A549 (cell line): ENCODE data around the gene VTA1. TPM values are rescaled to one million over a fixed set of nuclear protein-coding genes. Genes with fewer than 3 reads are reported as not detected.

Experiments
- ATAC-seq, 2 experiments: fragments of 200-7000 bp in 1 of 2; fragments of >200 bp in 1 of 2; cut with Nextera tagmentation in 1 of 2; cut with Tn5 transposase in 1 of 2; 3 replicates each; pipeline versions ENCODE4 v1.8.0 to v1.9.1; 2018 to 2020; ENCODE audit warnings: mild to moderate bottlenecking in 1 of 2, moderate library complexity in 1 of 2
- CTCF ChIA-PET: fragments of 300-600 bp; sonication (Branson Sonifier 250); formaldehyde crosslinking; extraction: SDS; loops from one replicate; lab custom pipeline; 2021; ENCODE audit warnings: antibody characterized with exemption, inconsistent platforms; lab: Yijun Ruan, JAX
- POLR2A ChIA-PET: fragments of 350-600 bp; formaldehyde crosslinking; extraction: SDS; loops from one replicate; lab custom pipeline; 2021; ENCODE audit warnings: antibody characterized with exemption, inconsistent platforms; lab: Yijun Ruan, JAX
- DNase-seq, 2 experiments: peaks; one replicate each; pipeline versions ENCODE4 v3.0.0 to v3.0.0-alpha.2; 2011 to 2016; ENCODE audit warnings: low read depth in 1 of 2, low spot score in 1 of 2
- FAIRE-seq: peaks from 2 replicates; lab custom pipeline; 2011; peaks lifted over from hg19 to GRCh38; lab: Jason Lieb, UNC
- H3K27ac ChIP-seq, 2 experiments: fragments of >200 bp; sonication (Bioruptor Twin); formaldehyde crosslinking; 3 replicates each; pipeline ENCODE4 v1.5.1; 2016 to 2017
- H3K4me1 ChIP-seq: fragments of >200 bp; sonication (Bioruptor Twin); formaldehyde crosslinking; 3 replicates; pipeline ENCODE4 v1.6.1; 2016
- H3K4me2 ChIP-seq: fragments of >200 bp; sonication (Bioruptor Twin); formaldehyde crosslinking; 3 replicates; pipeline ENCODE4 v1.6.1; 2016
- H3K4me3 ChIP-seq: fragments of >200 bp; sonication (Bioruptor Twin); formaldehyde crosslinking; 3 replicates; pipeline ENCODE4 v1.5.1; 2016
- H3K9me3 ChIP-seq: fragments of >200 bp; sonication (Bioruptor Twin); formaldehyde crosslinking; 3 replicates; pipeline ENCODE4 v1.6.1; 2016
- CEBPB ChIP-seq, 2 experiments: fragments of >200 bp in 1 of 2; sonication (Bioruptor Twin) in 1 of 2; formaldehyde crosslinking in 1 of 2; IDR thresholded peaks; 2 replicates each; pipeline ENCODE4 v1.6.1; 2012 to 2016
- CHD2 ChIP-seq: fragments of 150-350 bp; IDR thresholded peaks from 2 replicates; pipeline ENCODE4 v1.6.1; 2014; ENCODE audit warnings: low read length; ENCODE audit not compliant: partially characterized antibody
- CHD4 ChIP-seq: fragments of 200-600 bp; sonication (generic); IDR thresholded peaks from 2 replicates; pipeline ENCODE4 v1.6.1; 2016; ENCODE audit warnings: antibody characterized with exemption, mild to moderate bottlenecking, borderline replicate concordance
- CTCF ChIP-seq: fragments of >200 bp; sonication (Bioruptor Twin); formaldehyde crosslinking; IDR thresholded peaks from 3 replicates; pipeline ENCODE4 v1.5.1; 2016
- EHMT2 ChIP-seq: fragments of 200-600 bp; sonication (generic); IDR thresholded peaks from 2 replicates; pipeline ENCODE4 v1.6.1; 2016; ENCODE audit warnings: antibody characterized with exemption, low read depth, mild to moderate bottlenecking, moderate library complexity
- ELK1 ChIP-seq: fragments of 150-350 bp; IDR thresholded peaks from 2 replicates; pipeline ENCODE4 v1.6.1; 2014; ENCODE audit warnings: low read depth, mild to moderate bottlenecking, low read length
- EP300 ChIP-seq, 2 experiments: fragments of >200 bp; sonication (Bioruptor Twin); formaldehyde crosslinking; IDR thresholded peaks; 2 replicates in 1 of 2; 3 replicates in 1 of 2; pipeline ENCODE4 v1.6.1; 2016 to 2017
- FOSB ChIP-seq: fragments of 250-450 bp; sonication (Bioruptor Pico); IDR thresholded peaks from 2 replicates; pipeline ENCODE4 v1.5.0; 2020; ENCODE audit warnings: mild to moderate bottlenecking, moderate library complexity
- GATA3 ChIP-seq: IDR thresholded peaks from 2 replicates; pipeline ENCODE4 v1.6.1; 2012; ENCODE audit warnings: borderline replicate concordance
- HOXA7 ChIP-seq: fragments of 250-450 bp; sonication (Bioruptor Pico); IDR thresholded peaks from 2 replicates; pipeline ENCODE4 v1.5.0; 2020; ENCODE audit warnings: mild to moderate bottlenecking, moderate library complexity
- HOXB13 ChIP-seq: fragments of 250-450 bp; sonication (Bioruptor Pico); IDR thresholded peaks from 2 replicates; pipeline ENCODE4 v1.5.0; 2020; ENCODE audit warnings: low read depth, mild to moderate bottlenecking, moderate library complexity
- HOXB5 ChIP-seq: fragments of 250-450 bp; sonication (Bioruptor Pico); IDR thresholded peaks from 2 replicates; pipeline ENCODE4 v1.5.0; 2020; ENCODE audit warnings: mild to moderate bottlenecking, moderate library complexity
- KDM5A ChIP-seq: fragments of 200-600 bp; sonication (generic); IDR thresholded peaks from 2 replicates; pipeline ENCODE4 v1.6.1; 2016; ENCODE audit warnings: antibody characterized with exemption, mild to moderate bottlenecking
- MAZ ChIP-seq: fragments of 150-350 bp; IDR thresholded peaks from 2 replicates; pipeline ENCODE4 v1.6.1; 2014; ENCODE audit warnings: antibody characterized with exemption, low read depth, low read length, borderline replicate concordance
- MYC ChIP-seq: IDR thresholded peaks from 2 replicates; pipeline ENCODE4 v1.6.1; 2012; ENCODE audit warnings: mild to moderate bottlenecking, inconsistent platforms, low read length, improper control_type of control experiment, borderline replicate concordance
- PHF8 ChIP-seq: fragments of 200-600 bp; sonication (generic); IDR thresholded peaks from 2 replicates; pipeline ENCODE4 v1.6.1; 2016; ENCODE audit warnings: low read depth, mild to moderate bottlenecking, antibody characterized with exemption, moderate library complexity, borderline replicate concordance
- POLR2AphosphoS2 ChIP-seq: conservative IDR thresholded peaks from 2 replicates; pipeline ENCODE4 v1.6.1; 2012; ENCODE audit warnings: low read length, improper control_type of control experiment, inconsistent platforms
- RARB ChIP-seq: fragments of 250-450 bp; sonication (Bioruptor Pico); IDR thresholded peaks from 2 replicates; pipeline ENCODE4 v1.8.0; 2021; ENCODE audit warnings: mild to moderate bottlenecking, moderate library complexity
- RCOR1 ChIP-seq: fragments of 150-350 bp; IDR thresholded peaks from 2 replicates; pipeline ENCODE4 v1.6.1; 2014; ENCODE audit warnings: antibody characterized with exemption, low read length, low read depth
- REST ChIP-seq: fragments of 200-600 bp; sonication (generic); IDR thresholded peaks from 2 replicates; pipeline ENCODE4 v1.6.1; 2016; ENCODE audit warnings: antibody characterized with exemption, mild to moderate bottlenecking, moderate library complexity
- SMC3 ChIP-seq: fragments of >200 bp; sonication (Bioruptor Twin); formaldehyde crosslinking; IDR thresholded peaks from 3 replicates; pipeline ENCODE4 v1.6.1; 2018; ENCODE audit warnings: inconsistent platforms
- SREBF2 ChIP-seq: fragments of 450-650 bp; IDR thresholded peaks from 2 replicates; pipeline ENCODE4 v1.6.1; 2014; ENCODE audit warnings: mild to moderate bottlenecking, moderate library complexity
- TFCP2L1 ChIP-seq: fragments of 250-450 bp; sonication (Bioruptor Pico); IDR thresholded peaks from 2 replicates; pipeline ENCODE4 v1.5.0; 2021; ENCODE audit warnings: mild to moderate bottlenecking
- TP53 ChIP-seq: fragments of 250-450 bp; sonication (Bioruptor Pico); IDR thresholded peaks from 2 replicates; pipeline ENCODE4 v1.5.0; 2021; ENCODE audit warnings: mild to moderate bottlenecking, moderate library complexity
- ZFP36 ChIP-seq: fragments of 450-650 bp; IDR thresholded peaks from 2 replicates; pipeline ENCODE4 v1.6.1; 2014; ENCODE audit warnings: borderline replicate concordance; ENCODE audit not compliant: partially characterized antibody
- ZNF302 ChIP-seq: fragments of 250-450 bp; sonication (Bioruptor Pico); IDR thresholded peaks from 2 replicates; pipeline ENCODE4 v1.9.0; 2021; ENCODE audit warnings: inconsistent platforms, mild to moderate bottlenecking, moderate library complexity
- WGBS: methylation state at CpG from one replicate; pipeline ENCODE4 v1.1.6; 2017; ENCODE audit errors: missing lambda C conversion rate; 5-methylcytosine and 5-hydroxymethylcytosine counted together
- polyA plus RNA-seq, 4 experiments: library from polyadenylated mRNA; depleted of rRNA in 3 of 4; stranded (reverse); fragments of >200 nt; fragmentation: RNase III in 1 of 4; extraction: RNeasy Plus Mini Kit Qiagen cat#74134 plus additional on column Dnase treatment in 1 of 4; gene quantifications; 2 replicates in 3 of 4; 3 replicates in 1 of 4; pipeline ENCODE4 v1.2.3, GENCODE V29; 2011 to 2017
- TF ChIP-seq, protein P1 (sequence below): IDR thresholded peaks from 2 replicates; pipeline ENCODE4 v1.6.1; 2012
- TF ChIP-seq, protein P2 (sequence below): fragments of 450-650 bp; IDR thresholded peaks from 2 replicates; pipeline ENCODE4 v1.6.1; 2014; ENCODE audit warnings: antibody characterized with exemption

VTA1 gene
- polyA plus RNA-seq, 2 of the 4 experiments (the other 2 are of a cell fraction) = 44.3 to 88.0 TPM

DNA sequence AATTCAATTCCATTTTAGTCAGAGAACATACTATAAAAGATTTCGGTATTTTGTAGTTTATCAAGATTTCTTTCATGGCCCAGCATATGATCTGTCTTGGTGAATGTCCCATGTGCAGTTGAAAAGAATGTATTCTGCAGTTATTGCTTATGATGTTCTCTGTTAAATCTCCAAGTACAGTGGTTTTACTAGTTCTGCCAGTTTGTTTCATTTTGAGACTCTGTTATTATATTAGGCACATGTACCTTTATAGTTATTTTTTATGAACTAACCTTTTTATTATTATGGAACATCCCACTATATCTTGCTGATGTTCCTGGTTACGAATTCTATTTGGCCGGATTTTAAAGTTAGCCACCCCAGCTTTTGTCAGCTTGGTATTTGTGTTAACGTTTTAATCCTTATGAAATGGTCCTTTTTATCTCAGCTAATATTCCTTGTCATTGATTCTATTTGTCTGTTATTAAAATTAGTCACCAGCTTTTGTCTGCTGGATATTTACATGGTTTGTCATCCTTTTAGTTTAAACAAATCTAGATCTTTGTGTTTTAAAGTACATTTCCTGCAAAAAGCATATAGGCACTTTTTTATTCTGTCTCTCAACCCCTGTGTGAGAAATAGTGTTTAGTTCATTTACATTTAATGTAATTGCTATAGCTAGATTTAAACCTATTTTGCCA is 48.9 kb downstream of the VTA1 start:
- TF ChIP-seq RCOR1 (no peak), GATA3 (no peak), ZNF302 (CRISPR knock-in tag) (no peak), PHF8 (no peak), EHMT2 (no peak), SREBF2 (no peak), HOXB5 (CRISPR knock-in tag) (no peak), ZFP36 (no peak), KDM5A (no peak), ELK1 (no peak), EP300 (IDR thresholded peaks at IDR 0.05) (no peak), HOXB13 (CRISPR knock-in tag) (no peak), CHD4 (no peak), HOXA7 (CRISPR knock-in tag) (no peak), CEBPB (IDR thresholded peaks at IDR 0.05) (no peak)
- TF ChIP-seq, protein P1, sequence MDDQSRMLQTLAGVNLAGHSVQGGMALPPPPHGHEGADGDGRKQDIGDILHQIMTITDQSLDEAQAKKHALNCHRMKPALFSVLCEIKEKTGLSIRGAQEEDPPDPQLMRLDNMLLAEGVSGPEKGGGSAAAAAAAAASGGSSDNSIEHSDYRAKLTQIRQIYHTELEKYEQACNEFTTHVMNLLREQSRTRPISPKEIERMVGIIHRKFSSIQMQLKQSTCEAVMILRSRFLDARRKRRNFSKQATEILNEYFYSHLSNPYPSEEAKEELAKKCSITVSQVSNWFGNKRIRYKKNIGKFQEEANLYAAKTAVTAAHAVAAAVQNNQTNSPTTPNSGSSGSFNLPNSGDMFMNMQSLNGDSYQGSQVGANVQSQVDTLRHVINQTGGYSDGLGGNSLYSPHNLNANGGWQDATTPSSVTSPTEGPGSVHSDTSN = no peak
- Histone ChIP-seq H3K9me3 (no peaks in the 10 kb centered on the region), H3K4me2 (peak overlapping the region; percentile 26; the same call in 2 of the 3 replicates), H3K27ac (no peak overlapping the region), H3K4me3 (no peak overlapping the region), H3K4me1 (peaks cover 9% of the 10 kb centered on the region; the same call in 2 of the 3 replicates)
- ChIA-PET POLR2A (no interaction called here), CTCF (interaction anchor here (0.9 to 1.0 kb wide), 2 partner anchors 13 to 82 kb away, joined by 3 to 4 read pairs; no protein-coding TSS in a partner anchor)
- FAIRE-seq (no peak), DNase-seq (no peak), ATAC-seq (no peak)
- WGBS = 64% methylated on average over 4 of the region's 4 CpGs

DNA sequence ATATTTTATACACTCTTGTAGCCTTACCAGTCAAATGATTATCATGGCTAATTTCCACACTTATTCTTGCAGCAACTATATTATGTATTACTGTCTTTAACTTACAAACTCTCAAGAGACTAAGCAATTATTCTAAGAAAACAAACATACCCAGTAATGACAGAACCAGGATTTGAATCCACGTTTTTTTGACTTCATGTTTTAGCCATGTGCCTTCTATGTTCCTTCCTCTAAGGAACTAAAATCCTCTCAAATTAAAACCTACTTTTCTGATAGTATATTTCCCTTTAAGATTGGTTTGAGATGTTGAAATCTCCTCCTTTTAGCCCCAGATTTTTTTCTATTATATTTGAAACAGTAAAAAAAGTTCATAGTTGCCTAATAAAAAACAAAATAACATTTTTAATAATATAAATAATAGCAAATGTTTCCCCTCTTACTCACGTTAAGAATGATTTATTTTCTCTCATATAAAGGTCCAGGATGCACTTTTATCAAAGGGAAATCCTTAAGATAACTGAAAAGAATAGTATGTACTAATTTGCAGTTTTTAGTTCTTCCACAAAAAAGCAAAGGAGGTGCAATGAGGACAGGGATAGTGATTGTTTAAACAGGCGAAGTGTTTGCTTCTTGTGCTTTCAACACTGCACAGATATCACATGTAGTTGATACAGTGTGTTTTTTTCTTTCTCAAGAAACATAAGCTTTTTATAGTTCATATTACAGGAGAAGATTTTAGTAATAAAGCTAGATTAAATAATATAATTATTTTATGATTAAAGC is 54.0 kb downstream of the VTA1 start:
- CTCF ChIA-PET = no interaction called here
- H3K4me1 ChIP-seq = peaks cover 8% of the 10 kb centered on the region; the same call in 2 of the 3 replicates
- H3K27ac ChIP-seq = no peak overlapping the region
- 74% methylated on average over 3 of the region's 3 CpGs for WGBS
- no peak overlapping the region for H3K4me2 ChIP-seq
- H3K9me3 ChIP-seq = no peaks in the 10 kb centered on the region
- DNase-seq (no peak), FAIRE-seq (no peak), ATAC-seq (no peak)
- no peak overlapping the region for H3K4me3 ChIP-seq
- POLR2A ChIA-PET = no interaction called here
- TF ChIP-seq MAZ (no peak), KDM5A (no peak), TFCP2L1 (no peak), FOSB (CRISPR knock-in tag) (no peak), RARB (CRISPR knock-in tag) (no peak), CHD2 (no peak), POLR2AphosphoS2 (no peak), REST (no peak), HOXB5 (CRISPR knock-in tag) (no peak), MYC (no peak), EHMT2 (no peak), CTCF (no peak), SMC3 (no peak), TP53 (CRISPR knock-in tag) (no peak)
- TF ChIP-seq, protein P2, sequence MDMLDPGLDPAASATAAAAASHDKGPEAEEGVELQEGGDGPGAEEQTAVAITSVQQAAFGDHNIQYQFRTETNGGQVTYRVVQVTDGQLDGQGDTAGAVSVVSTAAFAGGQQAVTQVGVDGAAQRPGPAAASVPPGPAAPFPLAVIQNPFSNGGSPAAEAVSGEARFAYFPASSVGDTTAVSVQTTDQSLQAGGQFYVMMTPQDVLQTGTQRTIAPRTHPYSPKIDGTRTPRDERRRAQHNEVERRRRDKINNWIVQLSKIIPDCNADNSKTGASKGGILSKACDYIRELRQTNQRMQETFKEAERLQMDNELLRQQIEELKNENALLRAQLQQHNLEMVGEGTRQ = no peak
